Measurements from ENCODE around the gene CDK17. TPM values are rescaled to one million over a fixed set of nuclear protein-coding genes. Genes with fewer than 3 reads are reported as not detected.
"Not testable (repeated sequence)": the region's sequence is repeated elsewhere in the genome, so short reads cannot be mapped to it uniquely, and the experiment has no call there.

Gene CDK17
- total RNA-seq, 4 donors from 2014 or later, result 65.1 to 89.4 (median 71.2) TPM

DNA sequence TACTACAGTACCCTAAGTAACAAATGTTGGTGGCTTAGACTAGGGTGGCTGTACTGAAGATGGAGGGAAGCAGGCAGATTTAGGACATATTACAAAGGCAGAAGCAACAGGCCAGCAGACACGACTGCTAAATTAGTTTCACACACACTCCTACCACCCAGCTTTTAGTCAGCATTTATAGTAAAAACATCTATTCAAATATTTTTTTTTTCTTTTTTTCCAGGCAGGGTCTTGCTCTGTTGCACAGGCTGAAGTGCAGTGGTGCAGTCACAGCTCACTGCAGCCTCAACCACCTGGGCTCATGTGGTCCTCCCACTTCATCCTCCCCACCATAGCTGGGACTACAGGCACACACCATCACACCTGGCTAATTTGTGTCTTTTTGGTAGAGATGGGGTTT, 72.9 kb downstream of the CDK17 start:
- H3K27ac ChIP-seq, result no peak overlapping the region
- no peak for DNase-seq (ENCODE audit: low spot score in 2 of 2)
- no peaks in the 10 kb centered on the region for H3K9me3 ChIP-seq
- peaks cover 0 to 22% (median 0%) of the 10 kb centered on the region in 3 donors for H3K36me3 ChIP-seq
- H3K4me1 ChIP-seq, result peaks cover 0 to 6% (median 0%) of the 10 kb centered on the region in 4 donors
- no peaks in the 10 kb centered on the region for H3K27me3 ChIP-seq
- TF ChIP-seq CTCF (IDR thresholded peaks at IDR 0.05) (no peak), EP300 (IDR thresholded peaks at IDR 0.05) (no peak), POLR2A (IDR thresholded peaks at IDR 0.05) (no peak)
- 68 to 80% methylated on average over 1 of the region's 1 CpG for WGBS, 2 donors
- H3K4me3 ChIP-seq, result no peak overlapping the region

- Histone ChIP-seq H3K36me3 (peaks cover 0 to 28% (median 0%) of the 10 kb centered on the region in 3 donors), H3K4me3 (no peak overlapping the region), H3K27me3 (no peaks in the 10 kb centered on the region), H3K27ac (no peak overlapping the region), H3K4me1 (peaks cover 0 to 6% (median 0%) of the 10 kb centered on the region in 4 donors), H3K9me3 (no peaks in the 10 kb centered on the region)
- DNase-seq (ENCODE audit: low spot score in 2 of 2), result no peak
- TF ChIP-seq CTCF (IDR thresholded peaks at IDR 0.05), result no peak
- no peak for TF ChIP-seq POLR2A (IDR thresholded peaks at IDR 0.05)
- TF ChIP-seq EP300 (IDR thresholded peaks at IDR 0.05), result no peak
- 86 to 90% methylated on average over 6 of the region's 6 CpGs for WGBS, 2 donors
Measured at GRCh38 chr12:96326628-96327227, 73.5 kb downstream of the CDK17 start.

GRCh38 chr12:96323906-96324305, 76.3 kb downstream of the CDK17 start:
- H3K36me3 ChIP-seq, result peaks cover 0 to 28% (median 0%) of the 10 kb centered on the region in 3 donors
- peak overlapping the region in 2 of 4 donors; percentile 41 to 66 for H3K27ac ChIP-seq
- peaks cover 0 to 6% (median 0%) of the 10 kb centered on the region in 4 donors for H3K4me1 ChIP-seq
- no peaks in the 10 kb centered on the region for H3K9me3 ChIP-seq
- TF ChIP-seq POLR2A (IDR thresholded peaks at IDR 0.05) (no peak), EP300 (IDR thresholded peaks at IDR 0.05) (no peak), CTCF (IDR thresholded peaks at IDR 0.05) (no peak)
- WGBS, 2 donors, result 44 to 50% methylated on average over 3 of the region's 3 CpGs
- H3K4me3 ChIP-seq, result no peak overlapping the region
- no peaks in the 10 kb centered on the region for H3K27me3 ChIP-seq
- DNase-seq (ENCODE audit: low spot score in 2 of 2), result no peak

DNA sequence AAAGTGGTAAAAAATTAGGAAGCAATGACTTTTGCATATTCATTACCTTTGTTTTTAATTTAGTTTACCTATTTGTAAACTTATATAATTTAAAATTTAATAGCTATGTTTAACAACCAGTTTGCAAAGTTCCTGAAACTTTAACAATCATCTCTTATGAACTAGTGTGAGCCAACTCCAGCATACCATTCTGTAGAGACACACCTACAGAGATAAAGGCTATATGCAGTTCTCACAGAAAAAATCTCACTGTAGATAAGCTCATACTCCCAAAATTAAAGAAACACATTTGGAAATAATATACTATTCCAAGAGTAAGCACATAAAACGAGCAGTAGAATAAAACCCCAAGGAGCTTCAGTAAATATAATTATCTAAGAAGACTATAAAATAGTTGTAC, 77.5 kb downstream of the CDK17 start:
- DNase-seq (ENCODE audit: low spot score in 2 of 2), result no peak
- 66 to 77% methylated on average over 1 of the region's 1 CpG for WGBS, 2 donors
- Histone ChIP-seq H3K36me3 (peaks cover 0 to 28% (median 0%) of the 10 kb centered on the region in 3 donors), H3K9me3 (no peaks in the 10 kb centered on the region), H3K27ac (no peak overlapping the region), H3K4me1 (peaks cover 0 to 6% (median 0%) of the 10 kb centered on the region in 4 donors), H3K27me3 (no peaks in the 10 kb centered on the region), H3K4me3 (no peak overlapping the region)
- no peak for TF ChIP-seq EP300 (IDR thresholded peaks at IDR 0.05)
- no peak for TF ChIP-seq POLR2A (IDR thresholded peaks at IDR 0.05)

DNA sequence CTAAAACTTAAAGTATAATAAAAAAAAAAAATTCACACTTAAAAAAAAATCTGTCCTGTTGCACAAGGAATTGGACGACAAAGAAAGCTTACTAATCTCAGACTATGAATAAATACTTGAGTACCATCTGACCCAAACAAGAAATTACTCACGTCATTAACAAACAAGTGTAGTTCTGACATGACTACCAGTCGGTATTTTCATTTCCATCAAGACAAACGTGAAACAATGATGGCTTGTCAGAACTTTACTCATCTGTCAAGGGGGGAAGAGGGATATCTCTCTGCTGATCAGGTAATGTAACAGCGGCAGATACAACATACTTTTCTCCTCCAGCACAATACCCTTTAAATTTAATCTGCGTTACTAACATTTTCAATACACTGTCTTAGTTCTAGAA, 78.3 kb downstream of the CDK17 start:
- DNase-seq (ENCODE audit: low spot score in 2 of 2), result no peak
- Histone ChIP-seq H3K36me3 (peaks cover 0 to 28% (median 0%) of the 10 kb centered on the region in 3 donors), H3K27ac (no peak overlapping the region), H3K27me3 (no peaks in the 10 kb centered on the region), H3K4me3 (no peak overlapping the region), H3K4me1 (peaks cover 0 to 6% (median 0%) of the 10 kb centered on the region in 4 donors), H3K9me3 (no peaks in the 10 kb centered on the region)
- TF ChIP-seq POLR2A (IDR thresholded peaks at IDR 0.05) (no peak), EP300 (IDR thresholded peaks at IDR 0.05) (no peak), CTCF (IDR thresholded peaks at IDR 0.05) (no peak)
- WGBS, 2 donors, result 82 to 86% methylated on average over 6 of the region's 6 CpGs

DNA sequence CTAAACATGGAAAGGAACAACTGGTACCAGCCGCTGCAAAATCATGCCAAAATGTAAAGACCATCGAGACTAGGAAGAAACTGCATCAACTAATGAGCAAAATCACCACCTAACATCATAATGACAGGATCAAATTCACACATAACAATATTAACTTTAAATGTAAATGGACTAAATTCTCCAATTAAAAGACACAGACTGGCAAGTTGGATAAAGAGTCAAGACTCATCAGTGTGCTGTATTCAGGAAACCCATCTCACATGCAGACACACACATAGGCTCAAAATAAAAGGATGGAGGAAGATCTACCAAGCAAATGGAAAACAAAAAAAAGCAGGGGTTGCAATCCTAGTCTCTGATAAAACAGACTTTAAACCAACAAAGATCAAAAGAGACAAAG, 82.4 kb downstream of the CDK17 start:
- DNase-seq (ENCODE audit: low spot score in 2 of 2); H3K27me3 ChIP-seq; H3K4me3 ChIP-seq; H3K27ac ChIP-seq; H3K9me3 ChIP-seq: not testable (repeated sequence)
- 100% methylated on average over 2 of the region's 2 CpGs for WGBS, 2 donors
- peaks cover 0 to 10% (median 0%) of the 10 kb centered on the region in 3 donors for H3K36me3 ChIP-seq
- H3K4me1 ChIP-seq, result peaks cover 0 to 13% (median 4%) of the 10 kb centered on the region in 4 donors

- DNase-seq (ENCODE audit: low spot score in 2 of 2); H3K36me3 ChIP-seq; H3K27me3 ChIP-seq; H3K9me3 ChIP-seq: not testable (repeated sequence)
- 80 to 84% methylated on average over 18 to 29 of the region's 33 CpGs for WGBS, 2 donors
- peak overlapping the region in 2 of 4 donors; percentile 27 to 31 for H3K4me3 ChIP-seq
- H3K27ac ChIP-seq, result peak overlapping the region in 1 of 4 donors; percentile 56
- peaks cover 0 to 13% (median 4%) of the 10 kb centered on the region in 4 donors for H3K4me1 ChIP-seq
Measured at GRCh38 chr12:96315741-96316481, 84.3 kb downstream of the CDK17 start.

All from tibial nerve (tissue), 4 donors.